WI38 (cell line): ENCODE data around the gene CTIF.

ENCODE experiments used
- H3K4me3 ChIP-seq: 2 replicates; pipeline ENCODE4 v1.5.1; 2011; ENCODE audit warnings: low read depth, mild to moderate bottlenecking, control low read depth, low read length
- CTCF ChIP-seq: IDR thresholded peaks from 2 replicates; pipeline ENCODE4 v1.5.1; 2012; ENCODE audit warnings: low read depth, mild to moderate bottlenecking, control low read depth, low read length

CTIF gene

GRCh38 chr18:48702346-48703027 lies 163.7 kb downstream of the CTIF start:
- H3K4me3 ChIP-seq = no peak overlapping the region
- TF ChIP-seq CTCF = no peak

- no peak overlapping the region for H3K4me3 ChIP-seq
- TF ChIP-seq CTCF = no peak
Observed at GRCh38 chr18:48703028-48703386, 164.2 kb downstream of the CTIF start.

- no peak overlapping the region for H3K4me3 ChIP-seq
- no peak for TF ChIP-seq CTCF
Observed at GRCh38 chr18:48703418-48703817, 164.6 kb downstream of the CTIF start.

GRCh38 chr18:48705043-48705442 lies 166.2 kb downstream of the CTIF start:
- no peak overlapping the region for H3K4me3 ChIP-seq
- no peak for TF ChIP-seq CTCF

GRCh38 chr18:48705531-48705930 lies 166.7 kb downstream of the CTIF start:
- TF ChIP-seq CTCF = no peak
- no peak overlapping the region for H3K4me3 ChIP-seq

GRCh38 chr18:48706731-48707130 lies 167.9 kb downstream of the CTIF start:
- no peak for TF ChIP-seq CTCF
- H3K4me3 ChIP-seq = no peak overlapping the region

GRCh38 chr18:48707636-48708296 lies 168.9 kb downstream of the CTIF start:
- no peak overlapping the region for H3K4me3 ChIP-seq
- TF ChIP-seq CTCF = no peak
